HG03378 (cell line): ENCODE measurements around the gene CALN1.

Experiments used
- ATAC-seq: cut with Tn5 transposase; IDR thresholded peaks from one replicate; pipeline ENCODE4 v1.9.1; 2021; ENCODE audit warnings: mild to moderate bottlenecking, moderate library complexity; ENCODE audit not compliant: unreplicated experiment

The CALN1 gene

GRCh38 chr7:72196176-72196575 is 216.0 kb downstream of the CALN1 start:
- ATAC-seq = no peak

GRCh38 chr7:72190919-72191318 is 221.2 kb downstream of the CALN1 start:
- ATAC-seq = no peak

- ATAC-seq = no peak
These were observed 222.0 kb downstream of the CALN1 start for GRCh38 chr7:72190146-72190545.

GRCh38 chr7:72187179-72187578 is 225.0 kb downstream of the CALN1 start:
- no peak for ATAC-seq

- no peak for ATAC-seq
These were observed 228.3 kb downstream of the CALN1 start for GRCh38 chr7:72183835-72184234.

- no peak for ATAC-seq
These were observed 230.1 kb downstream of the CALN1 start for GRCh38 chr7:72182036-72182435.

GRCh38 chr7:72176875-72177274 is 235.3 kb downstream of the CALN1 start:
- no peak for ATAC-seq

GRCh38 chr7:72170475-72170874 is 241.7 kb downstream of the CALN1 start:
- no peak for ATAC-seq

GRCh38 chr7:72163271-72163670 is 248.9 kb downstream of the CALN1 start:
- no peak for ATAC-seq

- ATAC-seq = no peak
These were observed 250.6 kb downstream of the CALN1 start for GRCh38 chr7:72161534-72161933.

GRCh38 chr7:72159911-72160310 is 252.2 kb downstream of the CALN1 start:
- ATAC-seq = no peak

GRCh38 chr7:72156671-72157070 is 255.5 kb downstream of the CALN1 start:
- no peak for ATAC-seq

GRCh38 chr7:72153132-72153512 is 259.0 kb downstream of the CALN1 start:
- no peak for ATAC-seq

GRCh38 chr7:72152161-72153131 is 259.7 kb downstream of the CALN1 start:
- ATAC-seq = no peak

- no peak for ATAC-seq
These were observed 271.6 kb downstream of the CALN1 start for GRCh38 chr7:72140566-72140965.

GRCh38 chr7:72127136-72127535 is 285.0 kb downstream of the CALN1 start:
- ATAC-seq = no peak

GRCh38 chr7:72123913-72124312 is 288.2 kb downstream of the CALN1 start:
- no peak for ATAC-seq

- no peak for ATAC-seq
These were observed 293.8 kb downstream of the CALN1 start for GRCh38 chr7:72118366-72118765.

- ATAC-seq = no peak
These were observed 298.0 kb downstream of the CALN1 start for GRCh38 chr7:72114129-72114528.

- ATAC-seq = no peak
These were observed 299.1 kb downstream of the CALN1 start for GRCh38 chr7:72112992-72113391.

- ATAC-seq = no peak
These were observed 299.6 kb downstream of the CALN1 start for GRCh38 chr7:72112530-72112929.

GRCh38 chr7:72111086-72111485 is 301.1 kb downstream of the CALN1 start:
- ATAC-seq = no peak

- ATAC-seq = no peak
These were observed 302.6 kb downstream of the CALN1 start for GRCh38 chr7:72109566-72109965.
